Measurements from ENCODE around the gene CCDC47.

Gene CCDC47

DNA sequence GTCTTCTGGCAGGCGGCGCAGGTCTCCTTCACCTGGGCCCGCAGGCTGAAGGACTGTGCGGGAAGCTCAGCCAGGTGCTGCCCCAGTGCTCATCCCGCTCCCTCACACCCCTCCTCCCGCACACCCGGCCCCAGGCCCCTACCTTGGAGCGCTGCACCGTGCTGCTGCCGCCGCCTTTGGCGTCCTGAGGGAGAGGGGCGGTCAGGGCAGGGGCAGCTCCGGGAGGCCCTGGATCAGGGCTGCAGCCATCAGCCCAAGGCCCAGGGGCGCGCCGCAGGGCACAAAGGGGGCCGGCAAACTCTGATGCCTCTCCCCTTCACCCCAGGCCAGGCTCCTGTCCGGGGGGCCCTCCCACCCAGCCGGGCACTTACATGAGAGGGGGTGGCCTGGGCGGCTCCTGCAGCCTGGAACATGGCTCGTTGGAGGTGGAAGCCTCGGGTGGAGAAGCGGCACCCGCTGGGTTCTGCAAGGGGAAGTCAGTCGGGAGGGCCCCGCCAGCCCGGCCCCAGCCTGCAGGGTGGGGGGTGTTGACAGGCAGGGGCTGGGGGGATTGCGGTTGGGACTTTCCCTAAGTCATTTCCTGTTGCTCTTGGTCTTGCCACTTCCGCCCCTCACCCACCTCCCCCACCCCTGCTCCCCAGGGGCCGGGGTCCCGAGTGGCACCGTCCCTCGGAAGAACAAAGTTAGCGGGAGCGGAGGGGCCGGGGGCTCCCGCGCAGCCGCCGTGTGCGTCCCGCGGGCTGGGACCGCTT, 74.3 kb downstream of the CCDC47 start:
- DNase-seq = peak in 6 of 56 donors; percentile 15 to 29 (median 18)

- DNase-seq = no peak
Measured at GRCh38 chr17:63698381-63698885, 75.0 kb downstream of the CCDC47 start.

DNA sequence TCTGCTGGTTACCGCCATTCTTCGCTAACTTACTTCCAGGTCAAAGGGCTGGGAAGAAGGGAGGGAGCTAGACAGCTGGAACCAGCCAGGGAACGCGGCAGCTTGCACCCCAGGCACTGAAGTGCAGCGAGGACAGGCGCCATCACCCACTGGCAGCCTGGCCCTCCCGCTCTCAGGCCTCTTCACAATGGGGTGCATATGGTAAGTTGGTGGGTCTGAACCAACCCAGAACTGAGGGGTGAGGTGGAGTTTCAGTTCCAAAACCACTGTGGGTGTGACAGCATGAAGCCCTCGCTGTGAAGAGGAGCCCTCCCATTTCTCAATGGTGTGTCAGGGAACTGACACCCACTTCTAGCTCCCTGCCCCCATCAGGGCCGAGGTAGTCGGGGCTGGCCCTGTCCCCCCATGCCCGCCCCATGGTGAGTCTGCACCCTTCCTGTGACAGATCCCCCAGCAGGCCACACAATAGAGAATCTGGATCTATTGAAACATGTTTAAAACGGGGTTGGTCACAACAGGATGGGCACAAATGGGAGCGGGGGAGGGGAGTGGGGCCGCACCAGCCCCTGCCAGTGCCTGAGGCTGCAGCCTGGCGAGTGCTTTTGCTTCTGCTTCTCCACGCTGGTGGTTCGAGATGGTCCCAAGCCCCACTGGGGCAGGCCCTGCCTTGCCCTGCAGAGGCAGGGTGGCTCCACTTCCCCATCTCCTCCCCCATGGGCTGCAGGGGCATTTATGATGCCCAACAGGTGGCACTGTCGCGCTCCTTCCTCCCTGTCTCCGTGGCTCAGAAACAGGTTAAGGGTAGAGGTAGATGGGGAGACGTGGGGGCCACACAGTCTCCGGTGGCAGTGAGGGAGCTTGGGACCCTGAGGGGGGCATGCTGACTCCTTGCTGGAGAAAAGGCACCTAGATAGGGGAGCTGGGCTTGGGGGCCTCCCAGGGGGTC, 75.8 kb downstream of the CCDC47 start:
- DNase-seq = peak in 5 of 56 donors; percentile 21 to 31 (median 27)

GRCh38 chr17:63696381-63696961, 76.9 kb downstream of the CCDC47 start:
- peak in 1 of 56 donors; percentile 10 for DNase-seq

GRCh38 chr17:63695889-63696288, 77.5 kb downstream of the CCDC47 start:
- no peak for DNase-seq
